H9 (cell line): ENCODE results near the gene PEMT. TPM values are rescaled to one million over a fixed set of nuclear protein-coding genes. Genes with fewer than 3 reads are reported as not detected.

Source experiments
- DNase-seq: peaks from one replicate; pipeline ENCODE4 v3.0.0-alpha.2; 2017
- H2AFZ ChIP-seq: one replicate; pipeline ENCODE4 v1.6.1; 2013; ENCODE audit warnings: mild to moderate bottlenecking, low read length, control low read depth, moderate library complexity
- H2AK5ac ChIP-seq: 2 replicates; pipeline ENCODE4 v1.6.1; 2013; ENCODE audit warnings: low read length, control low read depth, mixed read lengths; ENCODE audit not compliant: insufficient read length
- H2BK120ac ChIP-seq: one replicate; pipeline ENCODE4 v1.6.1; 2013; ENCODE audit warnings: low read depth, mild to moderate bottlenecking, low read length, control low read depth, inconsistent platforms; ENCODE audit not compliant: poor library complexity, severe bottlenecking
- H2BK12ac ChIP-seq: 2 replicates; pipeline ENCODE4 v1.6.1; 2013; ENCODE audit warnings: low read length, control low read depth, mixed read lengths, low read depth; ENCODE audit not compliant: insufficient read length
- H2BK15ac ChIP-seq: 2 replicates; pipeline ENCODE4 v1.6.1; 2013; ENCODE audit warnings: low read depth, low read length, control low read depth
- H2BK20ac ChIP-seq: one replicate; pipeline ENCODE4 v1.6.1; 2013; ENCODE audit warnings: low read depth, mild to moderate bottlenecking, low read length, control low read depth, inconsistent platforms; ENCODE audit not compliant: poor library complexity, severe bottlenecking
- H2BK5ac ChIP-seq: 2 replicates; pipeline ENCODE4 v1.6.1; 2013; ENCODE audit warnings: low read length, control low read depth, mixed read lengths; ENCODE audit not compliant: insufficient read length
- H3K14ac ChIP-seq: 2 replicates; pipeline ENCODE4 v1.6.1; 2013; ENCODE audit warnings: low read length, control low read depth; ENCODE audit not compliant: insufficient read depth
- H3K18ac ChIP-seq: 2 replicates; pipeline ENCODE4 v1.6.1; 2013; ENCODE audit warnings: low read depth, mild to moderate bottlenecking, mixed read lengths, low read length, control low read depth; ENCODE audit not compliant: insufficient read length
- H3K23ac ChIP-seq: 2 replicates; pipeline ENCODE4 v1.6.1; 2013; ENCODE audit warnings: low read length, control low read depth, mixed read lengths, low read depth; ENCODE audit not compliant: insufficient read length
- H3K23me2 ChIP-seq: 2 replicates; pipeline ENCODE4 v1.6.1; 2013; ENCODE audit warnings: low read depth, mild to moderate bottlenecking, mixed read lengths, low read length, control low read depth; ENCODE audit not compliant: insufficient read length, poor library complexity, severe bottlenecking
- H3K27ac ChIP-seq: 2 replicates; pipeline ENCODE4 v1.5.1; 2013; ENCODE audit warnings: low read length, control low read depth, mixed read lengths, low read depth; ENCODE audit not compliant: insufficient read length
- H3K27me3 ChIP-seq: 2 replicates; pipeline ENCODE4 v1.6.1; 2013; ENCODE audit warnings: low read length, control low read depth, inconsistent platforms; ENCODE audit not compliant: insufficient read depth
- H3K4ac ChIP-seq: 2 replicates; pipeline ENCODE4 v1.6.1; 2013; ENCODE audit warnings: low read depth, mild to moderate bottlenecking, control low read depth, inconsistent platforms, low read length, moderate library complexity
- H3K4me1 ChIP-seq: 2 replicates; pipeline ENCODE4 v1.6.1; 2013; ENCODE audit warnings: low read length, control low read depth, inconsistent platforms; ENCODE audit not compliant: insufficient read depth
- H3K4me2 ChIP-seq: 2 replicates; pipeline ENCODE4 v1.6.1; 2013; ENCODE audit warnings: low read length, control low read depth, mixed read lengths; ENCODE audit not compliant: insufficient read length, insufficient read depth
- H3K56ac ChIP-seq: 2 replicates; pipeline ENCODE4 v1.6.1; 2013; ENCODE audit warnings: low read depth, mild to moderate bottlenecking, mixed read lengths, low read length, control low read depth; ENCODE audit not compliant: insufficient read length
- H3K79me1 ChIP-seq: 2 replicates; pipeline ENCODE4 v1.6.1; 2013; ENCODE audit warnings: low read depth, mild to moderate bottlenecking, moderate library complexity, low read length, control low read depth, inconsistent platforms; ENCODE audit not compliant: insufficient read depth, poor library complexity, severe bottlenecking
- H3K79me2 ChIP-seq: 2 replicates; pipeline ENCODE4 v1.6.1; 2013; ENCODE audit warnings: low read length, control low read depth, inconsistent platforms; ENCODE audit not compliant: insufficient read depth
- H3K9ac ChIP-seq: 2 replicates; pipeline ENCODE4 v1.6.1; 2013; ENCODE audit warnings: low read length, control low read depth, mixed read lengths; ENCODE audit not compliant: insufficient read length; ENCODE audit errors: extremely low read depth
- H3K9me3 ChIP-seq: one replicate; pipeline ENCODE4 v1.6.1; 2013; ENCODE audit warnings: low read depth, low read length, inconsistent platforms; ENCODE audit not compliant: control insufficient read depth
- H3T11ph ChIP-seq: one replicate; pipeline ENCODE4 v1.6.1; 2013; ENCODE audit warnings: mild to moderate bottlenecking, low read length, control low read depth, inconsistent platforms
- H4K20me1 ChIP-seq: one replicate; pipeline ENCODE4 v1.6.1; 2013; ENCODE audit not compliant: control insufficient read depth, insufficient read length, insufficient read depth
- H4K5ac ChIP-seq: 2 replicates; pipeline ENCODE4 v1.6.1; 2013; ENCODE audit warnings: low read depth, mild to moderate bottlenecking, mixed read lengths, low read length, control low read depth; ENCODE audit not compliant: insufficient read length
- H4K8ac ChIP-seq: replicated peaks from 2 replicates; pipeline ENCODE4 v1.6.1; 2013; ENCODE audit warnings: low read length, control low read depth, mixed read lengths, low read depth; ENCODE audit not compliant: insufficient read length
- H4K91ac ChIP-seq: 2 replicates; pipeline ENCODE4 v1.6.1; 2013; ENCODE audit warnings: low read depth, mild to moderate bottlenecking, moderate library complexity, mixed read lengths, low read length, control low read depth; ENCODE audit not compliant: insufficient read length
- H3K27ac Mint-ChIP-seq, 3 experiments: 2 replicates in 2 of 3; 3 replicates in 1 of 3; pipeline ENCODE4 v1.8.0; 2020 to 2021; ENCODE audit warnings: mixed read lengths in 3 of 3, mild to moderate bottlenecking in 1 of 3, moderate library complexity in 1 of 3
- H3K27me3 Mint-ChIP-seq: 2 replicates; pipeline ENCODE4 v1.8.0; 2021; ENCODE audit warnings: low read depth, mild to moderate bottlenecking, moderate library complexity, mixed read lengths
- H3K36me3 Mint-ChIP-seq, 3 experiments: 2 replicates in 2 of 3; 3 replicates in 1 of 3; pipeline ENCODE4 v1.8.0; 2020 to 2021; ENCODE audit warnings: low read depth in 3 of 3, mixed read lengths in 3 of 3; ENCODE audit not compliant: insufficient read depth in 1 of 3
- H3K4me1 Mint-ChIP-seq, 2 experiments: 2 replicates each; pipeline ENCODE4 v1.8.0; 2020; ENCODE audit warnings: mixed read lengths in 2 of 2
- H3K4me3 Mint-ChIP-seq, 2 experiments: 2 replicates in 1 of 2; 3 replicates in 1 of 2; pipeline ENCODE4 v1.8.0; 2020 to 2021; ENCODE audit warnings: mild to moderate bottlenecking in 2 of 2, mixed read lengths in 2 of 2, moderate library complexity in 1 of 2
- H3K9me3 Mint-ChIP-seq, 2 experiments: 2 replicates in 1 of 2; 3 replicates in 1 of 2; pipeline ENCODE4 v1.8.0; 2020; ENCODE audit warnings: mild to moderate bottlenecking in 2 of 2, mixed read lengths in 2 of 2, moderate library complexity in 1 of 2
- WGBS: extraction: QIAGEN DNeasy Blood & Tissue Kit; methylation state at CpG from one replicate; pipeline ENCODE4 v1.1.7; 2013; ENCODE audit warnings: missing lambda C conversion rate, low lambda C conversion rate, mixed read lengths; ENCODE audit not compliant: insufficient read length; ENCODE audit errors: extremely low coverage; 5-methylcytosine and 5-hydroxymethylcytosine counted together
- total RNA-seq: library from RNA; stranded (reverse); gene quantifications from 2 replicates; pipeline ENCODE4 v1.2.1, GENCODE V29; 2021
- TF ChIP-seq, protein P1 (sequence below): fragments of 200-600 bp; sonication (generic); conservative IDR thresholded peaks from 3 replicates; pipeline ENCODE4 v1.8.0; 2021; ENCODE audit warnings: antibody characterized with exemption, mild to moderate bottlenecking

PEMT gene
- total RNA-seq, 1 experiment from 2014 or later, result 63.2 TPM

GRCh38 chr17:17493986-17494466, 97.5 kb downstream of the PEMT start:
- H3K79me2 ChIP-seq, result no peaks in the 10 kb centered on the region
- H2BK20ac ChIP-seq, result no peak overlapping the region
- no peak overlapping the region for H4K8ac ChIP-seq
- H2AFZ ChIP-seq, result no peak overlapping the region
- H2BK15ac ChIP-seq, result no peak overlapping the region
- H3K27ac ChIP-seq, result no peak overlapping the region
- Mint-ChIP-seq H3K27ac (no peak overlapping the region), H3K36me3 (peaks cover 6 to 28% (median 21%) of the 10 kb centered on the region in 3 experiments), H3K4me3 (peak overlapping the region; percentile 42 to 69), H3K9me3 (no peaks in the 10 kb centered on the region; a peak in 1 of 5 replicates), H3K4me1 (peaks cover 33 to 37% of the 10 kb centered on the region in 2 experiments), H3K27me3 (peaks cover 42% of the 10 kb centered on the region)
- H3K56ac ChIP-seq, result no peak overlapping the region
- no peak overlapping the region for H2BK12ac ChIP-seq
- H3K18ac ChIP-seq, result no peak overlapping the region
- no peak overlapping the region for H4K5ac ChIP-seq
- WGBS, result no CpG with 5 or more reads among the region's 5 CpGs
- TF ChIP-seq, protein P1, sequence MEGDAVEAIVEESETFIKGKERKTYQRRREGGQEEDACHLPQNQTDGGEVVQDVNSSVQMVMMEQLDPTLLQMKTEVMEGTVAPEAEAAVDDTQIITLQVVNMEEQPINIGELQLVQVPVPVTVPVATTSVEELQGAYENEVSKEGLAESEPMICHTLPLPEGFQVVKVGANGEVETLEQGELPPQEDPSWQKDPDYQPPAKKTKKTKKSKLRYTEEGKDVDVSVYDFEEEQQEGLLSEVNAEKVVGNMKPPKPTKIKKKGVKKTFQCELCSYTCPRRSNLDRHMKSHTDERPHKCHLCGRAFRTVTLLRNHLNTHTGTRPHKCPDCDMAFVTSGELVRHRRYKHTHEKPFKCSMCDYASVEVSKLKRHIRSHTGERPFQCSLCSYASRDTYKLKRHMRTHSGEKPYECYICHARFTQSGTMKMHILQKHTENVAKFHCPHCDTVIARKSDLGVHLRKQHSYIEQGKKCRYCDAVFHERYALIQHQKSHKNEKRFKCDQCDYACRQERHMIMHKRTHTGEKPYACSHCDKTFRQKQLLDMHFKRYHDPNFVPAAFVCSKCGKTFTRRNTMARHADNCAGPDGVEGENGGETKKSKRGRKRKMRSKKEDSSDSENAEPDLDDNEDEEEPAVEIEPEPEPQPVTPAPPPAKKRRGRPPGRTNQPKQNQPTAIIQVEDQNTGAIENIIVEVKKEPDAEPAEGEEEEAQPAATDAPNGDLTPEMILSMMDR, result no peak
- no peak overlapping the region for H3K14ac ChIP-seq
- DNase-seq, result no peak
- H3K4ac ChIP-seq, result no peak overlapping the region
- no peak overlapping the region for H4K91ac ChIP-seq
- no peak overlapping the region for H2BK120ac ChIP-seq
- H2BK5ac ChIP-seq, result no peak overlapping the region
- peaks cover 8% of the 10 kb centered on the region; the same call in 1 of the 2 replicates for H3K27me3 ChIP-seq
- H3K79me1 ChIP-seq, result no peaks in the 10 kb centered on the region
- no peak overlapping the region for H2AK5ac ChIP-seq
- no peak overlapping the region for H3K23ac ChIP-seq
- peaks cover 3% of the 10 kb centered on the region; the same call in 1 of the 2 replicates for H3K4me1 ChIP-seq
- peaks cover 21% of the 10 kb centered on the region for H3K23me2 ChIP-seq
- peak overlapping the region; percentile 67 for H3K4me2 ChIP-seq
- no peaks in the 10 kb centered on the region for H4K20me1 ChIP-seq
- no peak overlapping the region for H3T11ph ChIP-seq
- no peak overlapping the region for H3K9ac ChIP-seq
- H3K9me3 ChIP-seq, result no peaks in the 10 kb centered on the region
